GM10248 (cell line): ENCODE data around the gene ERAP2.
A peak's percentile ranks its signal among the peaks of the same experiment; 100 is the strongest.

Experiments
- CTCF ChIA-PET: fragments of 300-600 bp; sonication (Branson Sonifier 250); formaldehyde crosslinking; extraction: SDS; loops from one replicate; lab custom pipeline; 2021; ENCODE audit warnings: antibody characterized with exemption; lab: Yijun Ruan, JAX
- POLR2A ChIA-PET: fragments of 350-650 bp; sonication (Branson Sonifier 250); formaldehyde crosslinking; extraction: SDS; loops from one replicate; lab custom pipeline; 2020; ENCODE audit warnings: antibody characterized with exemption; lab: Yijun Ruan, JAX
- DNase-seq: peaks from one replicate; pipeline ENCODE4 v3.0.0; 2012; ENCODE audit errors: extremely low spot score
- CTCF ChIP-seq: IDR thresholded peaks from 2 replicates; pipeline ENCODE4 v1.5.1; 2012; ENCODE audit warnings: mild to moderate bottlenecking, low read depth; ENCODE audit errors: extremely low read depth, missing control alignments, control extremely low read depth

The ERAP2 gene

DNA sequence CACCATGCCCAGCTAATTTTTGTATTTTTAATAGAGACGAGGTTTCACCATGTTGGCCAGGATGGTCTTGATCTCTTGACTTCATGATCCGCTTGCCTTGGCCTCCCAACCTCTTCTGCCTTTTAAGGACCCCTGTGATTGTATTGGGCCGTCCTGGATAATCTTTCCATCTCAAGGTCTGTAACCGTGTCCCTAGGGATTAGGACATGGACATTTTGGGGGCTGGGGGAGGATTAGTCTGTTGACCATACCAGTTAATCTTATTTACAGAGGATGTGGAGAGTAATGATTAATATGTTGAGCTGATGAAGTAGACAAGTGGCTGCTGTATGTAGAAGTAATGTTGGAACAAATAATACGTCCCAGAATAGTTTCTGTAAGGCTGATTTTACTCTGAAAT lies 82.7 kb downstream of the ERAP2 start:
- no peak for TF ChIP-seq CTCF
- POLR2A ChIA-PET = no interaction called here
- CTCF ChIA-PET = interaction anchor here (1.4 to 2.5 kb wide), 4 partner anchors 13 to 82 kb away, joined by 3 to 8 read pairs (median 4); partner anchors contain the start of gene ERAP2
- no peak for DNase-seq

GRCh38 chr5:96961053-96961452 lies 84.8 kb downstream of the ERAP2 start:
- ChIA-PET CTCF (interaction anchor here (0.8 to 3.1 kb wide), 5 partner anchors 12 to 182 kb away, joined by 3 to 15 read pairs (median 4); partner anchors contain the start of gene LIX1), POLR2A (interaction anchor here (1.0 kb wide), 1 partner anchor 25 kb away, joined by 4 read pairs; the partner anchor contains the start of gene LNPEP)
- peak; percentile 34 for DNase-seq
- no peak for TF ChIP-seq CTCF

GRCh38 chr5:96962540-96962991 lies 86.3 kb downstream of the ERAP2 start:
- CTCF ChIA-PET = interaction anchor here (1.0 to 3.1 kb wide), 5 partner anchors 11 to 94 kb away, joined by 3 to 15 read pairs (median 4); no protein-coding TSS in a partner anchor
- DNase-seq = no peak
- TF ChIP-seq CTCF = no peak
- POLR2A ChIA-PET = no interaction called here

GRCh38 chr5:96963267-96963666 lies 87.0 kb downstream of the ERAP2 start:
- ChIA-PET CTCF (interaction anchor here (1.0 to 3.1 kb wide), 4 partner anchors 16 to 95 kb away, joined by 3 to 15 read pairs (median 4); no protein-coding TSS in a partner anchor), POLR2A (no interaction called here)
- no peak for TF ChIP-seq CTCF
- no peak for DNase-seq

DNA sequence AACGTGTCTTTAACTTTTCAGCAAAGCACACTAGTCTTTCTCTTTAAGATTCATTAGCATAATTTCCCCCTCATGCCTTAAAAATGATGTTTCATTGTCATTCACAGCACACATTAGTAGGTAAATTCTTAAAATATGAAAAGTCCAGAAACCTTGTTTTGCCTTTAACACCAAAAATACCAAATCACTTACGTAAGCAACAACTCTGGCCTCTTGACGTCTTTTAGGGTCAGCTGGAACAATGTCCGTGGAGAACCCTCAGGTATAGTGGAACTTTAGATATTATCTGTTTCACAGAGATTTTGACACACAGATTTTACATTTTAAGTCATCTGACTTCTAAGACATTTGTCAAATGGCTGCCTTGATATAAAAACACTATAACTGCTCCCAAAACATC lies 90.5 kb downstream of the ERAP2 start:
- CTCF ChIA-PET = interaction anchor here (0.9 to 2.0 kb wide), 6 partner anchors 9 to 175 kb away, joined by 3 to 9 read pairs (median 4); partner anchors contain the start of gene LIX1
- POLR2A ChIA-PET = no interaction called here
- TF ChIP-seq CTCF = no peak
- DNase-seq = no peak

GRCh38 chr5:96967400-96967799 lies 91.1 kb downstream of the ERAP2 start:
- POLR2A ChIA-PET = no interaction called here
- DNase-seq = no peak
- TF ChIP-seq CTCF = no peak
- CTCF ChIA-PET = interaction anchor here (0.9 to 2.0 kb wide), 4 partner anchors 10 to 98 kb away, joined by 3 to 9 read pairs (median 4); no protein-coding TSS in a partner anchor
